Spleen (tissue), 11 donors: ENCODE measurements around the gene CCNY. TPM values are rescaled to one million over a fixed set of nuclear protein-coding genes. Genes with fewer than 3 reads are reported as not detected.
A peak's percentile ranks its signal among the peaks of the same experiment; 100 is the strongest.

Experiments used
- DNase-seq: peaks from one replicate; pipeline ENCODE4 v3.0.0-alpha.2; 2020
- H3K27ac ChIP-seq, 8 donors: fragments of 200-600 bp; sonication (generic) in 7 of 8; 1 replicate in 4 of 8; 2 replicates in 4 of 8; pipeline versions ENCODE4 v1.5.0 to v1.8.0; 2016 to 2021; ENCODE audit warnings: inconsistent platforms in 4 of 8, mild to moderate bottlenecking in 4 of 8, moderate library complexity in 1 of 8
- H3K27me3 ChIP-seq, 7 donors: fragments of 200-600 bp; sonication (generic) in 6 of 7; replicated peaks in 1 of 7; 1 replicate in 4 of 7; 2 replicates in 3 of 7; pipeline versions ENCODE4 v1.5.0 to v1.8.0; 2016 to 2021; ENCODE audit warnings: inconsistent platforms in 3 of 7, mild to moderate bottlenecking in 1 of 7
- H3K36me3 ChIP-seq, 6 donors: fragments of 200-600 bp; sonication (generic) in 5 of 6; 1 replicate in 4 of 6; 2 replicates in 2 of 6; pipeline versions ENCODE4 v1.5.0 to v1.8.0; 2016 to 2021; ENCODE audit warnings: inconsistent platforms in 2 of 6
- H3K4me1 ChIP-seq, 6 donors: fragments of 200-600 bp; sonication (generic) in 5 of 6; 1 replicate in 3 of 6; 2 replicates in 3 of 6; pipeline versions ENCODE4 v1.5.0 to v1.8.0; 2016 to 2021; ENCODE audit warnings: inconsistent platforms in 3 of 6
- H3K4me3 ChIP-seq, 8 donors: fragments of 200-600 bp; sonication (generic) in 7 of 8; 1 replicate in 4 of 8; 2 replicates in 4 of 8; pipeline versions ENCODE4 v1.5.0 to v1.8.0; 2016 to 2021; ENCODE audit warnings: inconsistent platforms in 4 of 8, mild to moderate bottlenecking in 4 of 8, moderate library complexity in 2 of 8
- H3K9me3 ChIP-seq, 8 donors: fragments of 200-600 bp; sonication (generic) in 7 of 8; 1 replicate in 4 of 8; 2 replicates in 4 of 8; pipeline versions ENCODE4 v1.5.0 to v1.8.0; 2016 to 2021; ENCODE audit warnings: inconsistent platforms in 4 of 8
- CTCF ChIP-seq, 11 experiments: fragments of 200-600 bp in 7 of 11; fragments of 450-650 bp in 4 of 11; sonication (generic) in 4 of 11; IDR thresholded peaks in 8 of 11; conservative IDR thresholded peaks in 3 of 11; 1 replicate in 7 of 11; 2 replicates in 4 of 11; pipeline versions ENCODE4 v1.4.0 to v1.8.0; 2016 to 2021; ENCODE audit warnings: antibody characterized with exemption in 11 of 11, inconsistent platforms in 4 of 11, mild to moderate bottlenecking in 1 of 11
- POLR2A ChIP-seq, 3 donors: fragments of 450-650 bp; IDR thresholded peaks; one replicate each; pipeline ENCODE4 v1.5.1; 2017; ENCODE audit warnings: antibody characterized with exemption in 3 of 3, mild to moderate bottlenecking in 1 of 3
- POLR2AphosphoS5 ChIP-seq, 3 donors: sonication (generic); formaldehyde crosslinking; IDR thresholded peaks; one replicate each; pipeline ENCODE4 v1.5.1; 2017; ENCODE audit warnings: antibody characterized with exemption in 3 of 3
- WGBS, 5 donors: extraction: QIAGEN DNeasy Blood & Tissue Kit in 3 of 5; methylation state at CpG; one replicate each; pipeline versions ENCODE4 v1.1.5 to v1.1.7; 2013 to 2018; 5-methylcytosine and 5-hydroxymethylcytosine counted together
- intact Hi-C: fragments of 100-400 bp; cut with DNase I; formaldehyde crosslinking; loops from one replicate; pipeline ENCODE4 v1.15.0; 2023; ENCODE audit warnings: low total_unique reads
- polyA plus RNA-seq, 3 donors: library from polyadenylated mRNA; stranded (reverse); fragments of 200-250 nt; gene quantifications; one replicate each; pipeline ENCODE4 v1.2.1, GENCODE V29; 2013
- total RNA-seq, 7 donors: library from RNA; depleted of rRNA in 3 of 7; stranded (reverse); fragments of >200 nt in 3 of 7; fragmentation: NEBNext Ultra II Directional in 4 of 7; extraction: Animal tissue kit (Norgen Biotek cat#: 25700) in 4 of 7; gene quantifications; one replicate each; pipeline versions ENCODE4 v1.1.0 to v1.2.1, GENCODE V29; 2016 to 2021
- donor health status: healthy with polysubstance abuse.
- donor health status: DM: no; HTN: no; CAD: no; lungs with moderate emphysema.
- donor health status: DM: no; HTN: no; CAD: no.
- donor health status: Bipolar disorder and iron deficiency.
- donor health status: healthy.
- donor health status: DM: no; HTN: no; CAD: no.
- donor health status: DM: yes; HTN: yes; CAD: no.

CCNY gene
- total and polyA plus RNA-seq, 10 donors = 21.1 to 83.1 (median 52.1) TPM

DNA sequence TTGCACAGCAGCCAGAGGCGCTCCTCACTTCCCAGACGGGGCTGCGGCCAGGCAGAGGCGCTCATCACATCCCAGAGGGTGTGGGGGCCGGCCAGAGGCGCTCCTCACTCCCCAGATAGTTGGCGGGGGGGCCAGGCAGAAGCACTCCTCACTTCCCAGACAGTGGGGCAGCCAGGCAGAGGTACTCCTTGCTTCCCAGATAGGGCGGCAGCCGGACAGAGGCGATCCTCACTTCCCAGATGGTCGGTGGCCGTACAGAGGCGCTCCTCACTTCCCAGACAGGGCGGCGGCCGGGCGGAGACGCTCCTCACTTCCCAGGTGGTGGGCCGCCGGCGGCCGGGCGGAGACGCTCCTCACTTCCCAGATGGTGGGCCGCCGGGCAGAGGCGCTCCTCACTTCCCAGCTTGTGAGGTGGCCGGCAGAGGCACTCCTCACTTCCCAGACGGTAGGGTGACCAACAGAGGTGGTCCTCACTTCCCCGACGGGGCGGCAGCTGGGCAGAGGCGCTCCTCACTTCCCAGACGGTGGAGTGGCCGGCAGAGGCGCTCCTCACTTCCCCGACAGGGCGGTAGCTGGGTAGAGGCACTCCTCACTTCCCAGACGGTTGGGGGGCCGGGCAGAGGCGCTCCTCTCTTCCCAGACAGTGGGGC is 26.5 kb downstream of the CCNY start:
- no peak for DNase-seq
- H3K4me1 ChIP-seq = peaks cover 0 to 81% (median 30%) of the 10 kb centered on the region in 6 donors
- TF ChIP-seq POLR2A (IDR thresholded peaks at IDR 0.05) = no peak
- no peak for TF ChIP-seq CTCF (IDR thresholded peaks at IDR 0.05 in 8 of 11, conservative IDR thresholded peaks at IDR 0.05 in 3 of 11)
- no peak for TF ChIP-seq POLR2AphosphoS5 (IDR thresholded peaks at IDR 0.05)
- H3K27ac ChIP-seq = no peak overlapping the region
- H3K4me3 ChIP-seq = no peak overlapping the region
- intact Hi-C loops = no loop called here
- H3K27me3 ChIP-seq = no peaks in the 10 kb centered on the region
- H3K36me3 ChIP-seq = no peaks in the 10 kb centered on the region
- no peaks in the 10 kb centered on the region for H3K9me3 ChIP-seq
- WGBS, 5 donors = 94 to 98% (median 96%) methylated on average over 18 to 41 of the region's 41 CpGs

- H3K4me1 ChIP-seq = peaks cover 4 to 81% (median 30%) of the 10 kb centered on the region in 6 donors
- no peak overlapping the region for H3K4me3 ChIP-seq
- intact Hi-C loops = no loop called here
- H3K27ac ChIP-seq = peak overlapping the region in 1 of 8 donors; percentile 19
- H3K9me3 ChIP-seq = no peaks in the 10 kb centered on the region
- H3K27me3 ChIP-seq = no peaks in the 10 kb centered on the region
- H3K36me3 ChIP-seq = no peaks in the 10 kb centered on the region
- TF ChIP-seq POLR2AphosphoS5 (IDR thresholded peaks at IDR 0.05) = no peak
- no peak for TF ChIP-seq CTCF (IDR thresholded peaks at IDR 0.05 in 8 of 11, conservative IDR thresholded peaks at IDR 0.05 in 3 of 11)
- TF ChIP-seq POLR2A (IDR thresholded peaks at IDR 0.05) = no peak
- WGBS, 5 donors = 93 to 96% (median 95%) methylated on average over 5 of the region's 5 CpGs
- no peak for DNase-seq
Observed at GRCh38 chr10:35363587-35363986, 27.3 kb downstream of the CCNY start.

GRCh38 chr10:35364808-35365207 is 28.5 kb downstream of the CCNY start:
- H3K4me3 ChIP-seq = no peak overlapping the region
- H3K4me1 ChIP-seq = peaks cover 9 to 81% (median 38%) of the 10 kb centered on the region in 6 donors
- H3K9me3 ChIP-seq = no peaks in the 10 kb centered on the region
- H3K27me3 ChIP-seq = no peaks in the 10 kb centered on the region
- H3K27ac ChIP-seq = no peak overlapping the region
- H3K36me3 ChIP-seq = no peaks in the 10 kb centered on the region
- WGBS, 5 donors = 82 to 90% (median 86%) methylated on average over 2 of the region's 2 CpGs
- no peak for DNase-seq
- TF ChIP-seq POLR2A (IDR thresholded peaks at IDR 0.05) (no peak), CTCF (IDR thresholded peaks at IDR 0.05 in 8 of 11, conservative IDR thresholded peaks at IDR 0.05 in 3 of 11) (no peak), POLR2AphosphoS5 (IDR thresholded peaks at IDR 0.05) (no peak)
- intact Hi-C loops = no loop called here

DNA sequence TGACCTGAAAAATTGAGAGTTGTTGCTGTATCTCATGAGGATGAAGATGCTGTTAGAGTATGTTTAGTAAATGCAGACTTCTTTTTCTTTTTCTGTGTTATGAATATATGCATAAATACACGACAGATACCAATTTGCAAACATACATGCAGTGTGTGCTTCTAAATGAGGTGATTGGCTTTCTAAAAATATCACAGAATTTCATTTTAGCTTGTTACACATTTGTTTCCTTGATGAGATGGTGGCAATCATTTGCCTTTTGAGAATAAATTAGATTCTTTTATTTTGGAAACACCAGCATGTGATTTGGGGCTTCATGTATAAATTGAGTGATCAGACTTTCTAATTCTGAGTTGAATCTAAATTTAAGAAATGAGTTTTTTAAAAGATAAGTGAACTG is 29.7 kb downstream of the CCNY start:
- Histone ChIP-seq H3K27me3 (no peaks in the 10 kb centered on the region), H3K36me3 (no peaks in the 10 kb centered on the region), H3K4me1 (peaks cover 10 to 86% (median 48%) of the 10 kb centered on the region in 6 donors), H3K27ac (no peak overlapping the region), H3K9me3 (no peaks in the 10 kb centered on the region), H3K4me3 (no peak overlapping the region)
- DNase-seq = no peak
- intact Hi-C loops = no loop called here
- 74 to 95% (median 93%) methylated on average over 1 of the region's 1 CpG for WGBS, 5 donors
- TF ChIP-seq CTCF (IDR thresholded peaks at IDR 0.05 in 8 of 11, conservative IDR thresholded peaks at IDR 0.05 in 3 of 11) (no peak), POLR2AphosphoS5 (IDR thresholded peaks at IDR 0.05) (no peak), POLR2A (IDR thresholded peaks at IDR 0.05) (no peak)
